AG09319 (cell line): Measurements from ENCODE around the gene ZNF613.
"Not testable (repeated sequence)": the region's sequence is repeated elsewhere in the genome, so short reads cannot be mapped to it uniquely, and the experiment has no call there.

Source experiments
- DNase-seq: peaks from one replicate; pipeline ENCODE4 v3.0.0-alpha.2; 2010; ENCODE audit warnings: low read depth; ENCODE audit errors: extremely low read depth
- TF ChIP-seq, protein P1 (sequence below): IDR thresholded peaks from 2 replicates; pipeline ENCODE4 v1.5.1; 2011; ENCODE audit warnings: low read depth, mild to moderate bottlenecking, inconsistent platforms, low read length, moderate library complexity

Gene ZNF613

GRCh38 chr19:51901860-51902259 is 25.4 kb upstream of the ZNF613 start:
- no peak for DNase-seq
- TF ChIP-seq, protein P1, sequence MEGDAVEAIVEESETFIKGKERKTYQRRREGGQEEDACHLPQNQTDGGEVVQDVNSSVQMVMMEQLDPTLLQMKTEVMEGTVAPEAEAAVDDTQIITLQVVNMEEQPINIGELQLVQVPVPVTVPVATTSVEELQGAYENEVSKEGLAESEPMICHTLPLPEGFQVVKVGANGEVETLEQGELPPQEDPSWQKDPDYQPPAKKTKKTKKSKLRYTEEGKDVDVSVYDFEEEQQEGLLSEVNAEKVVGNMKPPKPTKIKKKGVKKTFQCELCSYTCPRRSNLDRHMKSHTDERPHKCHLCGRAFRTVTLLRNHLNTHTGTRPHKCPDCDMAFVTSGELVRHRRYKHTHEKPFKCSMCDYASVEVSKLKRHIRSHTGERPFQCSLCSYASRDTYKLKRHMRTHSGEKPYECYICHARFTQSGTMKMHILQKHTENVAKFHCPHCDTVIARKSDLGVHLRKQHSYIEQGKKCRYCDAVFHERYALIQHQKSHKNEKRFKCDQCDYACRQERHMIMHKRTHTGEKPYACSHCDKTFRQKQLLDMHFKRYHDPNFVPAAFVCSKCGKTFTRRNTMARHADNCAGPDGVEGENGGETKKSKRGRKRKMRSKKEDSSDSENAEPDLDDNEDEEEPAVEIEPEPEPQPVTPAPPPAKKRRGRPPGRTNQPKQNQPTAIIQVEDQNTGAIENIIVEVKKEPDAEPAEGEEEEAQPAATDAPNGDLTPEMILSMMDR: no peak

DNA sequence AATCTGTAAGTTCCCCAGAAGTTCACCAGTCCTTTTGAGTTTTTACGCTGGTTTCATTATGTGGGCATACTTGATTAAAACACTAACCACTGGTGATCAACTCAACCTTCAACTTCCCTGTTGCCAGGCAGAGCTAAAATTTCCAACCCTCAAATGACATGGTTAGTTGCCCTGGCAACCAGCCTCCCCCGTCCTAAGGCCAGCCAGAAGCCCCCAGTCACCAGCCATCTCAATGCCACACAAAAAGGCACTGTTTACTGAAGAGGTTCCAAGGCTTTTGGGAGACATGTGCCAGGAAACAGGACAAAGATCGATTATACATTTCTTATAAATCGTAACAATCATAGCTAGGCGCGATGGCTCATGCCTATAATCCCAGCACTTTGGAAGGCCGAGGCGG is 24.1 kb upstream of the ZNF613 start:
- no peak for DNase-seq
- TF ChIP-seq, protein P1: no peak

GRCh38 chr19:51904331-51905165 is 22.7 kb upstream of the ZNF613 start, which contains the start of gene ZNF649:
Gene ZNF649, minus strand, starts transcription at chr19:51905017. Its CDS starts 4,910 bp downstream, at chr19:51900107.
- TF ChIP-seq, protein P1: peak; percentile 12
- peak; percentile 57 for DNase-seq

DNA sequence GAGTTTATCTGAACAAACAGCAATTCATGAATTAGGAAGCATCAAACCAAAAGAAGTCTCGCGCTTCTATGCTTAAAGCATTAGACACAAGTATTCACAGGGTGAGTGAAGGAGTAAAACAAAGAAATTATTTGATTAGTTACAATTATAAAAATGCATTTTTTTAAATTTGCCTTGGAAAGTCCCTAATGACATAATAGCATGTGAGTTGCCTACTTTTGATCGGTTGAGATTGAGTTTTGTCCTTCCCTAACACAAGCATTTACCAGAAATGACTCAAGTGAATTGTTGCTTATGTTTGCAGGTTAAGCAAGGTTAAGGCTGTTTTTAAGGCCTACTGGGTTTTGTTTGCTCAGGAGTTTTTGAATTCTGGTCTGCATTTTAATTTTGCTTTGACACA is 22.1 kb upstream of the ZNF613 start:
- DNase-seq: no peak
- TF ChIP-seq, protein P1: no peak

DNA sequence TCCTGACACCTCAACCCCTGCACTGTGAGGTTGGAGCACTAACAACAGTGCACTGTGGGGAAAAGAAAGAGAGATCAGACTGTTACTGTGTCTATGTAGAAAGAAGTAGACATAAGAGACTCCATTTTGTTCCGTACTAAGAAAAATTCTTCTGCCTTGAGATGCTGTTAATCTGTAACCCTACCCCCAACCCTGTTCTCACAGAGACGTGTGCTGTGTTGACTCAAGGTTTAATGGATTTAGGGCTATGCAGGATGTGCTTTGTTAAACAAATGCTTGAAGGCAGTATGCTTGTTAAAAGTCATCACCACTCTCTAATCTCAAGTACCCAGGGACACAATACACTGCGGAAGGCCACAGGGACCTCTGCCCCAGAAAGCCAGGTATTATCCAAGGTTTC is 21.6 kb upstream of the ZNF613 start:
- not testable (repeated sequence) for DNase-seq

GRCh38 chr19:51906108-51906507 is 21.2 kb upstream of the ZNF613 start:
- not testable (repeated sequence) for DNase-seq

- not testable (repeated sequence) for DNase-seq
Observed at GRCh38 chr19:51907981-51908380, 19.3 kb upstream of the ZNF613 start.

DNA sequence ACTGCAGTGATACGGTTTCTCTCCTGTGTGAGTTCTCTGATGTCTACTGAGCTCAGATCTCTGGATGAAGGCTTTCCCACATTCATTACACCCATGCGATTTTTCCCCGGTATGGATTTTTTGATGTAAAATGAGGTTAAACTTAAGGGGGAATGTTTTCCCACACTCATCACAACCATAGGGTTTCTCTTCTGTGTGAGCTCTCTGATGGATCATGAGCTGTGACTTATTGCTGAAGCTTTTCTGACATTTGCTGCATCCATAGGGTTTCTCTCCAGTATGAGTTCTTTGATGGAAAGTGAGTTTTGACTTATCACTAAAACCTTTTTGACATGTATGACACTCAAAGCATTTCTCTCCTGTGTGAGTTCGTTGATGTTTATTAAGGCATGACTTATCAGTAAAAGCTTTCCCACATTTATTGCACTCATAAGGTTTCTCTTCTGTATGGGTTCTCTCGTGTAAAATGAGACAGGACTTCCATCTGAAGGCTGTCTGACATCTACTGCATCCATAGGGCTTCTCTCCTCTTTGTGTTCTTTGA is 11.9 kb upstream of the ZNF613 start:
- DNase-seq: no peak
- TF ChIP-seq, protein P1: no peak

- no peak for DNase-seq
- TF ChIP-seq, protein P1: no peak
Observed at GRCh38 chr19:51916167-51916566, 11.1 kb upstream of the ZNF613 start.
